T-cell (primary cell): ENCODE results near the gene CTU2. TPM values are rescaled to one million over a fixed set of nuclear protein-coding genes. Genes with fewer than 3 reads are reported as not detected.

Experiments used
- ATAC-seq, 4 experiments: fragments of 200-7000 bp in 3 of 4; fragments of 150-1000 bp in 1 of 4; cut with Tn5 transposase; replicated peaks in 1 of 4; 1 replicate in 3 of 4; 2 replicates in 1 of 4; pipeline ENCODE4 v1.10.0; 2021; ENCODE audit warnings: moderate library complexity in 3 of 4, mild to moderate bottlenecking in 2 of 4, moderate number of reproducible peaks in 1 of 4
- CTCF ChIA-PET, 2 donors: fragments of 300-600 bp; sonication (Branson Sonifier 250); formaldehyde crosslinking; loops; one replicate each; lab custom pipeline; 2022; ENCODE audit warnings: antibody characterized with exemption in 2 of 2; lab: Charles Lee
- POLR2A ChIA-PET, 2 donors: fragments of 300-600 bp; sonication (Branson Sonifier 250); formaldehyde crosslinking; loops; one replicate each; lab custom pipeline; 2022; ENCODE audit warnings: antibody characterized with exemption in 2 of 2; lab: Charles Lee
- DNase-seq, 35 experiments: peaks; one replicate each; pipeline versions ENCODE4 v3.0.0 to v3.0.0-alpha.2; 2013 to 2023
- H3K27ac ChIP-seq: one replicate; pipeline ENCODE4 v1.5.1; 2013; ENCODE audit warnings: low read length
- H3K27me3 ChIP-seq, 2 experiments: replicated peaks in 1 of 2; 1 replicate in 1 of 2; 2 replicates in 1 of 2; pipeline versions ENCODE4 v1.6.1 to v1.7.0; 2013; ENCODE audit warnings: low read length in 1 of 2, mixed read lengths in 1 of 2; ENCODE audit not compliant: control insufficient read depth in 2 of 2, insufficient read depth in 2 of 2; ENCODE audit errors: extremely low read depth in 1 of 2
- H3K36me3 ChIP-seq, 2 donors: 1 replicate in 1 of 2; 2 replicates in 1 of 2; pipeline versions ENCODE4 v1.6.1 to v1.7.0; 2013; ENCODE audit warnings: low read length in 1 of 2; ENCODE audit not compliant: control insufficient read depth in 2 of 2, insufficient read depth in 1 of 2; ENCODE audit errors: extremely low read depth in 1 of 2
- H3K4me1 ChIP-seq, 2 experiments: 1 replicate in 1 of 2; 2 replicates in 1 of 2; pipeline versions ENCODE4 v1.6.1 to v1.7.0; 2013; ENCODE audit warnings: low read length in 2 of 2, mixed read lengths in 1 of 2; ENCODE audit not compliant: insufficient read depth in 2 of 2, control insufficient read depth in 1 of 2; ENCODE audit errors: extremely low read depth in 1 of 2
- H3K4me3 ChIP-seq, 2 donors: 1 replicate in 1 of 2; 2 replicates in 1 of 2; pipeline versions ENCODE4 v1.5.1 to v1.7.0; 2013; ENCODE audit warnings: mild to moderate bottlenecking in 2 of 2, low read length in 1 of 2, moderate library complexity in 1 of 2; ENCODE audit not compliant: control insufficient read depth in 1 of 2; ENCODE audit errors: extremely low read depth in 1 of 2
- H3K9me3 ChIP-seq: 2 replicates; pipeline ENCODE4 v1.7.0; 2013
- H3K27ac Mint-ChIP-seq, 2 donors: one replicate each; pipeline ENCODE4 v1.8.0; 2020 to 2021; ENCODE audit warnings: mild to moderate bottlenecking in 2 of 2, mixed read lengths in 2 of 2
- H3K27me3 Mint-ChIP-seq, 2 donors: one replicate each; pipeline ENCODE4 v1.8.0; 2021 to 2022; ENCODE audit warnings: mixed read lengths in 2 of 2
- H3K36me3 Mint-ChIP-seq: one replicate; pipeline ENCODE4 v1.8.0; 2021; ENCODE audit warnings: mixed read lengths
- H3K4me1 Mint-ChIP-seq, 3 donors: one replicate each; pipeline ENCODE4 v1.8.0; 2020 to 2022; ENCODE audit warnings: mixed read lengths in 3 of 3, mild to moderate bottlenecking in 1 of 3
- H3K4me3 Mint-ChIP-seq, 3 donors: one replicate each; pipeline ENCODE4 v1.8.0; 2020 to 2022; ENCODE audit warnings: mild to moderate bottlenecking in 3 of 3, mixed read lengths in 3 of 3, moderate library complexity in 3 of 3
- H3K9me3 Mint-ChIP-seq, 3 donors: one replicate each; pipeline ENCODE4 v1.8.0; 2020 to 2022; ENCODE audit warnings: mixed read lengths in 3 of 3
- WGBS: methylation state at CpG from one replicate; pipeline ENCODE4 v1.1.5; 2013; ENCODE audit warnings: missing lambda C conversion rate; ENCODE audit not compliant: insufficient coverage; 5-methylcytosine and 5-hydroxymethylcytosine counted together
- total RNA-seq, 35 experiments: library from RNA in 6 of 35; stranded (reverse) in 6 of 35; fragments of 120-200 nt in 1 of 35; gene quantifications; one replicate each; pipeline versions ENCODE4 v1.2.1 to v1.2.4 and lab custom pipeline; 2013 to 2026

CTU2 gene
- total RNA-seq, 5 donors from 2014 or later (not counting 1 experiment from before 2014, with no cell fraction given), result 30.1 to 39.5 (median 38.6) TPM

DNA sequence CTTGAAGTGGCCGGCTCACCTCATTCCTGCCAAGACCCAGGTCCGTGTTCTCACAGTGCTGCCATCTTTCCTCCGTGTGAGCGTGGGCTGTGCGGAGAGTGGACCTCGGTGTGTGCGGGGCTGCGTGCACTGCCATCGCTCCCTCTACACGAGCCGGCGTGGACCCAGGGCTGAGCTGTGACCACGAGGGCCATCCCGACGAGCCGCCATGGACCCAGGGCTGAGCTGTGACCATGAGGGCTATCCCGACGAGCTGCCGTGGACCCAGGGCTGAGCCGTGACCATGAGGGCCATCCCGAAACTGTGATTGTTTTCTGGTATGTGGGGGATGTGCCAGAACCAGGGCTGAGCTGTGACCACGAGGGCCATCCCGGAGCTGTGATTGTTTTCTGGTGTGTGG, 34.5 kb upstream of the CTU2 start:
- no peaks in the 10 kb centered on the region for H3K27me3 Mint-ChIP-seq
- WGBS, result 90% methylated on average over 18 of the region's 23 CpGs
- ATAC-seq, result no peak

DNA sequence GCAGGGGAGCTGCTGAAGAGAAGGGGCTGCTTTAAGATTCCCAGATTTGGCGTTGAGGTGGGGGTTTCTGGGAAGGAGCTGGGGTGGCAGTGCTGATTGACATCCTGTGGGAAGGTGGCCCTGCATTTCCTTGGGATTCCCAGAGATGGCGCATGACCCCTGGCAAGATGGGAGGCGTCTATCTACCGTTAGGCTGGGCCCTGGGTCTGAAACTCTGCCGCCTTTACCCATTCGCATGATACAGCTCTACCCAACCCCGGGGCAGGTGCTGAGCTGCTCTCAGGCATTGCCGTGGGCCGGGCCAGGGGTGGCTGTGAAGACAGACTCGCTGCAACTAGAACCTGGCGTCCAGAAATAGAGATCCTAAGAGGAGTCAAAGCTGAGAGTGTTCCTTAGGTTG, 33.5 kb upstream of the CTU2 start:
- peaks cover 3% of the 10 kb centered on the region for H3K36me3 Mint-ChIP-seq
- no peak for ATAC-seq

More for the DNA sequence above, 34.5 kb upstream of the CTU2 start:
- Histone ChIP-seq H3K36me3 (peaks cover 15 to 19% of the 10 kb centered on the region in 2 donors), H3K4me3 (no peak overlapping the region), H3K27ac (no peak overlapping the region), H3K9me3 (no peaks in the 10 kb centered on the region), H3K27me3 (no peaks in the 10 kb centered on the region), H3K4me1 (no peaks in the 10 kb centered on the region)
- DNase-seq, result no peak
- H3K36me3 Mint-ChIP-seq, result peaks cover 3% of the 10 kb centered on the region
- H3K4me1 Mint-ChIP-seq, result no peaks in the 10 kb centered on the region
- POLR2A ChIA-PET, result interaction anchor here in 1 of 2 donors (0.5 kb wide), 1 partner anchor 23 kb away, joined by 4 read pairs; no protein-coding TSS in a partner anchor
- no peak overlapping the region for H3K27ac Mint-ChIP-seq
- no peaks in the 10 kb centered on the region for H3K9me3 Mint-ChIP-seq
- CTCF ChIA-PET, result no interaction called here
- no peak overlapping the region for H3K4me3 Mint-ChIP-seq

DNA sequence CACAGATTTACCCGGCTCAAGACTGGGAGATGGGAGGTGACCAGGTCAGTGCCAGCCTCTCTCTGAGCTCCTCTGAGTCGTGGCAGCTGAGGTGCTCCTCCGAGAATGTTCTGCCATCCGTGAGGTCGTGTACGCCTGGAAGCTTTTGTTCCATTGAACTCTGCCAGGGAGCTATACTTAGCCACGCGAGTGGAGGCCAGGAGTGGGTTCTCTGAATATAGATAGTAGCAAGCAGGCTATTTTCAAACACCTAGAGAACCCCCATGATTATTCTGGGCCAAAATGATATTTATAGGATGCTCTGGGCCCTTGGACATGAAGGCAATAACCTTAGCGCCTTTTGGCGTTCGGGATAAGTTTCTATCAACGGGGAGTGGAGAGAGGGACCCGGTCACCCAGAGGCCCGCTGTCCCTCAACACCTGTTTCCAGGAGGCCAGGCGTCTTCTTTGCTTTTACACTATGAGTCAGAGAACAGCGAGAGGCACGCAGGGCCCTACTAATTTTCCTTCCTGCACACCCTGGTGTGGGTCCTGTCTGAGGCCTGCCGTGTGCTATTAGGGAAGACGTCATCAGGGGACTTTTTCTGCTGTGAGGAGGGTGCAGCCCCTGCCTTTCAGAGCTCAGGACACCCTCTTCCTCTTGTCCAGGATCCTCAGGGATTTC, 32.5 kb upstream of the CTU2 start:
- Histone ChIP-seq H3K4me1 (peaks cover 0 to 6% of the 10 kb centered on the region in 2 experiments), H3K36me3 (peaks cover 29 to 36% of the 10 kb centered on the region in 2 donors), H3K4me3 (no peak overlapping the region), H3K27me3 (no peaks in the 10 kb centered on the region), H3K9me3 (no peaks in the 10 kb centered on the region), H3K27ac (no peak overlapping the region)
- no peaks in the 10 kb centered on the region for H3K36me3 Mint-ChIP-seq
- ChIA-PET CTCF (no interaction called here), POLR2A (no interaction called here)
- H3K9me3 Mint-ChIP-seq, result no peaks in the 10 kb centered on the region
- ATAC-seq (no peak), DNase-seq (no peak)
- H3K4me1 Mint-ChIP-seq, result no peaks in the 10 kb centered on the region
- H3K4me3 Mint-ChIP-seq, result no peak overlapping the region
- H3K27me3 Mint-ChIP-seq, result no peaks in the 10 kb centered on the region
- H3K27ac Mint-ChIP-seq, result no peak overlapping the region
- 87% methylated on average over 9 of the region's 19 CpGs for WGBS

More for the DNA sequence above, 33.5 kb upstream of the CTU2 start:
- Mint-ChIP-seq H3K4me3 (no peak overlapping the region), H3K9me3 (no peaks in the 10 kb centered on the region), H3K4me1 (no peaks in the 10 kb centered on the region), H3K27me3 (no peaks in the 10 kb centered on the region), H3K27ac (no peak overlapping the region)
- H3K36me3 ChIP-seq, result peaks cover 25 to 27% of the 10 kb centered on the region in 2 donors
- DNase-seq, result no peak
- WGBS, result 92% methylated on average over 5 of the region's 11 CpGs
- H3K4me1 ChIP-seq, result no peaks in the 10 kb centered on the region
- no peaks in the 10 kb centered on the region for H3K9me3 ChIP-seq
- no peaks in the 10 kb centered on the region for H3K27me3 ChIP-seq
- CTCF ChIA-PET, result interaction anchor here in 1 of 2 donors (0.7 kb wide), 1 partner anchor 87 kb away, joined by 3 read pairs; no protein-coding TSS in a partner anchor
- no peak overlapping the region for H3K4me3 ChIP-seq
- H3K27ac ChIP-seq, result no peak overlapping the region
- POLR2A ChIA-PET, result no interaction called here

DNA sequence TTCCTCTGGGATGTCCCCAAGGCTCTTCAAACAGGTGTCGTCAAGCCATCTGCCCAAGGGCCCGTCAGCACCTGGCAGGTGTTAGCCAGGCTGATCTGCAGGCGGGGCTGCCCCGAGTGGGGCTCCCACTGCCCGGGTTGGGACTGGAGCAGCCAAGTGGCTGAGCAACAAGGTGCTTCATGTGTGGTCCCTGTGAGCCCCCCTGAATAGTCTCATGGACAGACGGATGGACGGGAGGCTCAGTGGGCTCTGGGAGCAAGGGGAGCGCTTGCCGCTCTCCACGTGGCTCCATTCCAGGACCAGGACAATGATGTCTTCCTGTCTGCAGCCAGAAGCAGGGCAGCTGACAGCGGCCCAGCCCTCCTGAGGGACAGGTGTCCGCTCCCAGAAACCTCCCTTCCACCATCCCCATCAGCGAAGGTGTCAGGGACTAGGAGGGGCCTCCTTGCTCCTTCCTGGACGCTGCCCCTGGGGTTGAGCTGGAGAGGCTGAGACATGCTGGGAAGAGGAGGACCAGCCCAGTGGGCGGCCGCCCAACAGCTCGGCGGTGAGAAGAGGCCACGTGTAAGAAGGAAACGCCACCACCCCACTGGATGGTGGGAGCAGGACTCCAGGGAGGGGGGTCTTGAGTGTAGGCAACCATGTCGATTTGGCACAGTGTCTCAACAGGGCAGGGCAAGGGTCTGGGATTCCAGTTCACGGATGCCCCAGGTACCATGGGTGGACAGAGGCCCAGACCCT, 29.6 kb upstream of the CTU2 start:
- H3K4me3 ChIP-seq, result no peak overlapping the region
- H3K4me1 Mint-ChIP-seq, result peaks cover 9 to 13% (median 12%) of the 10 kb centered on the region in 3 donors
- H3K4me3 Mint-ChIP-seq, result no peak overlapping the region
- no peaks in the 10 kb centered on the region for H3K36me3 Mint-ChIP-seq
- DNase-seq, result no peak
- H3K27ac ChIP-seq, result no peak overlapping the region
- POLR2A ChIA-PET, result no interaction called here
- H3K27me3 ChIP-seq, result no peaks in the 10 kb centered on the region
- no peak for ATAC-seq
- CTCF ChIA-PET, result no interaction called here
- H3K4me1 ChIP-seq, result peaks cover 10 to 25% of the 10 kb centered on the region in 2 experiments
- no peaks in the 10 kb centered on the region for H3K9me3 Mint-ChIP-seq
- no peak overlapping the region for H3K27ac Mint-ChIP-seq
- WGBS, result 93% methylated on average over 13 of the region's 22 CpGs
- no peaks in the 10 kb centered on the region for H3K9me3 ChIP-seq
- peaks cover 35 to 52% of the 10 kb centered on the region in 2 donors for H3K36me3 ChIP-seq
- H3K27me3 Mint-ChIP-seq, result no peaks in the 10 kb centered on the region

DNA sequence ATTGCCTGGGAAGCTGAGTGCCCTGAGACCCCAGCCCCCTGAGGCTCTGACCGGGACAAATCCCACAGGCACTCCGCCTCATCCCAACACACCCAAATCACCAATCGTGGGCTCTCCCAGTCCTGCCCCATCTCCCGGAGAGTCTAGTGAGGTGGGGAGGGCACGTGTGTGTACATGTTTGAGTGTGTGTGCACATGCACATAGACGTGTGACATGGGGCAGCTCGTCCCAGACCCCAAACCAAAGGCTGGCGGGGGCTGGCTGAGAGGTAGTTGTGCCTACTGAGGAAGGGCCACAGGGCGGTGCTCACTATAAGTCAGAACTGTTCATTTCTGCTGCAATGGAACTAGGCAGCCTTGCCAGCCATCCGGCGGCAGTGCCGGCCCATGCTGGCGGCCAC, 28.6 kb upstream of the CTU2 start:
- ChIA-PET CTCF (no interaction called here), POLR2A (no interaction called here)
- H3K36me3 Mint-ChIP-seq, result no peaks in the 10 kb centered on the region
- no peak overlapping the region for H3K4me3 ChIP-seq
- H3K27ac Mint-ChIP-seq, result no peak overlapping the region
- peaks cover 19 to 22% (median 21%) of the 10 kb centered on the region in 3 donors for H3K4me1 Mint-ChIP-seq
- no peaks in the 10 kb centered on the region for H3K27me3 Mint-ChIP-seq
- DNase-seq (no peak), ATAC-seq (no peak)
- WGBS, result 72% methylated on average over 10 of the region's 13 CpGs
- H3K4me1 ChIP-seq, result peaks cover 11 to 34% of the 10 kb centered on the region in 2 experiments
- H3K36me3 ChIP-seq, result peaks cover 32 to 52% of the 10 kb centered on the region in 2 donors
- H3K9me3 ChIP-seq, result no peaks in the 10 kb centered on the region
- no peak overlapping the region for H3K4me3 Mint-ChIP-seq
- H3K9me3 Mint-ChIP-seq, result no peaks in the 10 kb centered on the region
- no peaks in the 10 kb centered on the region for H3K27me3 ChIP-seq
- no peak overlapping the region for H3K27ac ChIP-seq

DNA sequence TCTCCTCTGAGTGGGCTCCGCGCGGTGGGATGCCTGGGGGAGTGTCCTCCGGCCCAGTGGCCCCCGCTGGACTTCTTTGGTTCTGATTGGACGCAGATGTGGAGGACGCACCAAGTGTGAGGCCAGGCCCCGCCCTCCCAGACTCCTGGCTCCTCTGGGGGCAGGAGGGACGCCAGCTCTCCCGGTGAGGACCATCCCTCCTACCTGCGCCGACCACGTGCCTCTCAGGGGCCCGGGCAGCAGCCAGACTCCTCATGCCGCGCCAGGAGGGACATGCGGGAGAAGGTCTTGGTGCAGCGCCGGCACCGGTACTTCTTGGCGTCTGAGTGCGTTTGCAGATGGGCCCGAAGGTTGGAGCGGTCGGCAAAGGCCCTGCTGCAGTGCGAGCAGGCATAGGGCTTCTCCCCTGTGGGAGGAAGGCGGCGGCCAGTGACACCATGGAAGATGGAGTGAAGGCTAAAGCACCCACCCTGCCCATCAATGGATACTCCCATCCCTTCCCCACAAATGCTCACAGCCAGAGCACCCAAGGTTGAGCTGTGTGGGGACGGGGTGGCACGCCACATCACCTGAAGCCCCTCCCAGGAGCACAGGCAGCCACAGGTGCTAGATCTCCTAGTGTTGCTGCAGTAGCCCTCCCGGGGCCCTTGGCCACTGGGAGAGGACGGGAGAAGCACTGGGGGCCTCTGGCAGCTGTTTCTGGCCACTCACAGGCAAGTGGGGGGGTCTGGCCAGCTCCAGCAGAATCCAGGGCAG, 27.9 kb upstream of the CTU2 start:
- ChIA-PET CTCF (no interaction called here), POLR2A (no interaction called here)
- Mint-ChIP-seq H3K27me3 (no peaks in the 10 kb centered on the region), H3K9me3 (no peaks in the 10 kb centered on the region), H3K36me3 (no peaks in the 10 kb centered on the region), H3K4me1 (peaks cover 24 to 25% (median 25%) of the 10 kb centered on the region in 3 donors), H3K4me3 (no peak overlapping the region), H3K27ac (no peak overlapping the region)
- DNase-seq (no peak), ATAC-seq (no peak)
- Histone ChIP-seq H3K4me1 (peaks cover 11 to 40% of the 10 kb centered on the region in 2 experiments), H3K27ac (no peak overlapping the region), H3K4me3 (no peak overlapping the region), H3K36me3 (peaks cover 32 to 52% of the 10 kb centered on the region in 2 donors), H3K27me3 (no peaks in the 10 kb centered on the region), H3K9me3 (no peaks in the 10 kb centered on the region)
- WGBS, result 91% methylated on average over 27 of the region's 32 CpGs
